Fibroblast of gingiva (primary cell): ENCODE data around the gene TTBK2.
"Not testable (repeated sequence)": the region's sequence is repeated elsewhere in the genome, so short reads cannot be mapped to it uniquely, and the experiment has no call there.

Experiments
- DNase-seq: peaks from one replicate; pipeline ENCODE4 v3.0.0-alpha.2; 2011; ENCODE audit warnings: low read depth

The TTBK2 gene

DNA sequence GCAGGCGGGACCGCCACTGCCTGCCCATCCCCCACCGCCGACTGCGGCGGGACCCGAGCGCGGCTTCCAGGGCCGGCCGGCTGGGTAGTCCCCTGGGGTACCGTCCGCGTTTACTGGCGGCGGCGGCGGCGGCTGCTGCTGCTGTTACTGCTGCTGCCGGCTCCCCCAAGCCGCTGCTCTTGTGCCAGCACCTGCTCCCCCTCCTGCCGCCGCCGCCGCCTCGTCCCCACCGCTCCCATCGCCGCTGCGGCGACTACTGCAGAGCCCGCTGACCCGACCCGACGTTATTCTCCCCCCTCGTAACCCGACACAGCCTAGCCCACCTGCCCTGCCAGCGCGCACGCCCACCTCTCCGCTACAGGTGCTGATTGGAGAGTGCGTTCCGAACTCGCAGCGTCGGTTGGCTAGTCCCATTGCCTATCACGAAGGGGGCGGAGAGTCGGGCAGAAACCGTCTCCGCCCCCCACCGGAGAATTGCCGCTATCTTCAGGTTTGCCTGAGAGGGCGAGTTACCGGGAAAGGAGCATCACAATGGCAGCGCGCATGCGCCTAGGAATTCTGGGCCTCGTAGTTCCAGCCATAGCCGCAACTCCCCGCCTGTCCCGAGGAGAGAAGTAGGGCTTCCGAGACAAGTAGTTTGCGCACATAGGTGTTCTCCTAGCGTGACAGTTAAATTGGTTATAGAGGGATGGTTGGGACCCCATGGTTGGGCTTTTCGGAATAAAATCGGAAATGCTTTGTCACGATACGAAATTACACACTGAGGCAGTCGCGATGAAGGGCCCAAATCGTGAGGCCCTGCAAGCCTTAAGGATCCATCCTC is at the start of gene TTBK2:
Gene TTBK2, minus strand, starts transcription at position 260 of the 823 bp plus-strand sequence. CDS start 42,161 bp downstream, outside the sequence.
- peak; percentile 98 for DNase-seq

DNA sequence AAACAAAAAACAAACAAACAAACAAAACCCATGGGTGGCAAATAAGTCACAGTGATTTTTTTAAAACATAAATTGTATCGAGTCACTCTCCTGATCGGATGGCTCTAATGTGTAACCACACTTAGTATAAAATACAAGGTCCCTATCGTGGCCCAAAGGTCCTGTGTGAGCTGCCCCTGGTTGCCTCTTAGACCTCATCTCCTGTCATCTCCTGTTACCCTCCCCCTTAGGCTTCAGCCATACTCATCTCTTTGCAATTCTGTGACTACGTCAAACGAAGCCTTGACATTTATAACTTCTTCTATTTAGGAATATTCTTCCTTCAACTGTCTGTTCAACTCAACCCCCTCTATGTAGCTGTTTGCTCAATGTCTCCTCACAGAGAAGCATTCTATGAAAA is 43.9 kb upstream of the TTBK2 start:
- no peak for DNase-seq

DNA sequence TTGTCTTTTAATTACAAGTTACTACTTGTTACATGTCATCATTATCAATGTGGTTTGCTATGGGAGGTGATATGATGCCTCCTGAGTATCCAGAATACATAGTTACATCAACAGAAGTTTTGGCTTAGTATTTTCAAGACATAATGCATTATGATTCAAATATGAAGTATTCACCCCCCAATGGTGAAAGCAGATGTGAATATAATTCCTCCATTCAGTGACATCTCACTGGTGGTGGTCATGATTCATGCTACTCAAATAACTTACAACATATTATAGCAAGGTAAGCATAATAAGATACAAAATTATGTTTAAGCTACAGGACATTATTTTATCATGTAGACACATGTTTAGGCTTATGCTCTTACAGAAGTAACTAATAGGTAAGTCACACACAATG is 34.9 kb upstream of the TTBK2 start:
- DNase-seq, result peak; percentile 64

DNA sequence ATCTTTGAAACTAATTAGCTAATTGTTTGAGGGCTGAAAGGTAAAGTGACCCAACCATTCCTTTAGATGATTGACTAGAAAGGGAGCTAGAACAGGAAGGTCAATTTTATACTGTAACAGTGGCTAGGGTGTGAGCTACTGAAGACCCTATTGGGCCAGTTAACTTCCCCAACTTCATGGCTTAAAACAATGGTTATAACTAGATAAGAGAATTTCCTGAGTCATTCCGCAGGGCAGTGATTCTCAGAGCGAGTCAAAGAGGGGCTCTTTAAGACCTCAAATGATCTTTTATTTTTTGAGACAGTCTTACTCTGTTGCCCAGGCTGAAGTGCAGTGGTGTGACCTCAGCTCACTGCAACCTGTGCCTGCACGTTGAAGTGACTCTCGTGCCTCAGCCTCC is 33.7 kb upstream of the TTBK2 start:
- no peak for DNase-seq

DNA sequence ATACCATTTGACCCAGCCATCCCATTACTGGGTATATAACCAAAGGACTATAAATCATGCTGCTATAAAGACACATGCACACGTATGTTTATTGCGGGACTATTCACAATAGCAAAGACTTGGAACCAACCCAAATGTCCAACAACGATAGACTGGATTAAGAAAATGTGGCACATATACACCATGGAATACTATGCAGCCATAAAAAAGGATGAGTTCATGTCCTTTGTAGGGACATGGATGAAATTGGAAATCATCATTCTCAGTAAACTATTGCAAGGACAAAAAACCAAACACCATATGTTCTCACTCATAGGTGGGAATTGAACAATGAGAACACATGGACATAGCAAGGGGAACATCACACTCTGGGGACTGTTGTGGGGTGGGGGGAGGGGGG is 28.3 kb upstream of the TTBK2 start:
- DNase-seq, result not testable (repeated sequence)

DNA sequence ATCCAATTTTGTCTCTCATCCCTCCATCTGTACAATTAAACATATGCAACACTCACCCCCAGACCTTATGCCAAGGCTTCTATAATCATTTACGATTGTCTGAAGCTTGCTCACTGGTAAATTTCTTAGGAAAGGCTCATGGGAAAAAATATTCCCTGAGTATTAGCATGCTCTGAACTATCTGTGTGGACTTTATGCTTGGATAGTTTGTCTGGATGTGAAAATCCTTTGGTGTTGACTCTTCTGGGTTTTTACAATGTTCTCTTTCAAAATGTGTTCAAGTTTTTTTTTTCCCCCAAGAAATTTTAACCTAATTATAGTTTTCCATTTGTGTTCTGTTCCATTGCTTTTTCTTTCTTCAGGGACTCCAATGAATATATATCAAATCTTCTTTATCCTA is 19.9 kb upstream of the TTBK2 start:
- no peak for DNase-seq

DNA sequence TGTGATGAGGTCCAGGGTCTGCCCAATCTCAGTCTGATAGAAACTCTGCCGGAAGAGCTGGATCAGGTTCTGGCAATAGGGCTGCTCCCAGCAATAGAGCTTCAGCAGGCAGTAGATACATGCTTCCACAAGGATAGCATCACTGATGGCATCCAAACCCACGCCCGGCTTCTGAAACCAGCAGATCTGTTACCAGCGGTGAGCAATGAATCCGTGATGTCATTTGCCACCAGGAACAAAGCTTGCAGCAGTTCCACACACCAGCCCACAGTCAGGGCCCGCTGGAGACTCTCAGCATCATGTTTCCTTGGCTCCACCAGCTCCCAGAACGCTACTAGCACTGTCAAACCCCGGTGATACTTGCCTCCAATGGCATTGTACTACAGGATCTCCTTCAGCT is 19.3 kb upstream of the TTBK2 start:
- no peak for DNase-seq

DNA sequence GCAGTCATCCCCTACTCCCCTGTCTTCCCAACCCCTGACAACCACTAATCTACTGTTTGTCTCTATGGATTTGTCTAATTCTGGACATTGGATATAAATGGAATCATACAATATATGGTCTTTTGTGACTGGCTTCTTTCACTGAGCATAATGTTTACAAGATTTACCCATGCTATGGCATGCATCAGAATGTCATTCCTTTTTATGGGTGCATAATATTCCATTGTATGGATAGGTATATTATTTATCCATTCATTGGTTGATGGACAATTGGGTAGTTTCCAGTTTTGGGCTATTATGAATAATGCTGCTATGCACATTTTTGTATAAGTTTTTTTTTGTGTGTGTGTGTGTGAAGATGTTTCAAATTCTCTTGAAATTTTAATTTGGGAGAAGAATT is 16.6 kb upstream of the TTBK2 start:
- DNase-seq, result no peak

DNA sequence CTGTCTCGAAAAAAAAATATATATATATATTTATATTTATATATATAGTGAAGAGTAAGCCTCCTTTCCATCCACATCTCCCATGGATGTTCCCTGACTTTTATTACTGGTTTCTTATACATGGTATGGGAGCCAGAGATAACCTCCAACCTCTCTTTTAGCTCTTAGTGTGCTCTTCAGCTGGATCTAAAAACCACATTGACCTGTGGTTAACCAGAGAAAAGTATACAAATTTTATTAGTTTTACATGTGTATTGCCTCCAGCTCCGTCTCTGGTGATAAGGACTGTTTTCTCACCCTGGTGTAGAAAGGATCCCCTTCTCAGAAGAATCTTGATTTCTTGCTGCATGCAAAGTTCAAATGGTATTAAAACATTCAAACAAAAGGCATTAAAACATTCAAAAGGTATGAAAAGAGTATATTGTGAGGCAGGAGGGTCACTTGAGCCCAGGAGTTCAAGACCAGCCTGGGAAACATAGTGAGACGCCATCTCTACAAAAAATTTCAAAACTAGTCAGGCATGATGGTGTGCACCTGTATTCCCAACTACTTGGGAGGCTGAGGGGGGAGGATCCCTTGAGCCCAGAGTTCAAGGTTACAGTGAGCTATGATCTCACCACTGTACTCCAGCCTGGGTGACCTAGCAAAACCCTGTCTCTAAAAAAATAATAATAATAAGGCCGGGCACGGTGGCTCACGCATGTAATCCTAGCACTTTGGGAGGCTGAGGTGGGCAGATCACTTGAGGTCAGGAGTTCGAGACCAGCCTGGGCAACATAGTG is 13.5 kb upstream of the TTBK2 start:
- DNase-seq, result no peak

DNA sequence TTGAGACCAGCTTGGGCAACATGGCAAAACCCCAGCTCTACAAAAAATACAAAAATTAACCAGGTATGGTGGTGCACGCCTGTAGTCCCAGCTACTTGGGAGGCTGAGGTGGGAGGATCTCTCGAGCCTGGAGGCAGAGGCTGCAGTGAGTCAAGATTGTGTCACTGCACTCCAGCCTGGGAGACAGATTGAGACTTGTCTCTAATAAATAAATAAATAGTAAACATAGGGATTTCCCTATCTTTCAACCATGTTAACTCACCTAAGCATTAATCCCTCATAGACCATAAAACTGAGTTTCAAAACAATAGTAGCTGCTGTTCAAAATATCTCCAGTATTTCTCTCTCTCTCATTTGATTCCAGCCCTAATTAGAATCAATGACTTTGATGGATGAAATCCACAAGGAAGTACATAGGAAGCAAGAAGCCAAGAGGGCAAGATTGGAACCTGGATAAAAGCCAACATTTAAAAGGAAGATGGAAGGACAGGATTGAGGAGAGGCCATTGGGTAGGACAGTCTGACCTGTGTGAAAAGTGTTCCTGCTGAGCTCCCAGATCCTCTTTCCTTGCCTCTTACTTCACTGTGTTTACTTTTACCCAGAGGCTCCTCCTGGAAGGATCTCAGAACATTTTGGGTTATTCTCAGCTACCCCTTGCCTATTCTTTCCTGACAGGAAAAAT is 12.4 kb upstream of the TTBK2 start:
- no peak for DNase-seq

DNA sequence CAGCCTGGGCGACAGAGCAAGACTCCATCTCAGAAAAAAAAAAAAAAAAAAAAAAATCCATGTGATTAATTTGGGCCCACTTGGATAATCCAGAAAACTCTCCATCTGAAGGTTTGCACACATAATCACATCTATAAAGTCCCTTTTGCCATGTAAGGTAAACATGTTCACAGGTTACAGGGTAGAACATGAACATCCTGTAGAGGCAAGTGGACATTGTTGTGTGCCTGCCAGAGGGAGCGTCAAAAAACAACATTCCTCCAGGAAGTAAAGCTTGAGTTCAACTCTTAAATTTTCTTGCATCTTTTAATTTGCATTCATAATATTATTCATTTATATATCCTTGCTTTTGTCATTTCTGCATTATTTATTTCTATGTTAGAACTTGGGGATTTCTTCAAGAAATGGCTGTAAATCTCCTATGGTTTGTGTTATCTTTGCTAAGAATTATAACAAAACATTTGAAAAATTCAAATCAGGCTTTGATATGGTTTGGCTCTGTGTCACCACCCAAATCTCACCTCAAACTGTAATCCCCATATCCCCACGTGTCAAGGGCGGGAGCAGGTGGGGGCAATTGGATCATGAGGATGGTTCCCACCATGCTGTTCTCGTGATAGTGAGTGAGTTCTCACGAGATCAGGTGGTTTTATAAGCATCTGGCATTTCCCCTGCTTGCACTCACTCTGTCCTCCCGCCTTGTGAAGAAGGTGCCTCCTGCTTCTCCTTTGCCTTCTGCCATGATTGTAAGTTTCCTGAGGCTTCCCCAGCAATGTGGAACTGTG is 11.3 kb upstream of the TTBK2 start:
- no peak for DNase-seq

DNA sequence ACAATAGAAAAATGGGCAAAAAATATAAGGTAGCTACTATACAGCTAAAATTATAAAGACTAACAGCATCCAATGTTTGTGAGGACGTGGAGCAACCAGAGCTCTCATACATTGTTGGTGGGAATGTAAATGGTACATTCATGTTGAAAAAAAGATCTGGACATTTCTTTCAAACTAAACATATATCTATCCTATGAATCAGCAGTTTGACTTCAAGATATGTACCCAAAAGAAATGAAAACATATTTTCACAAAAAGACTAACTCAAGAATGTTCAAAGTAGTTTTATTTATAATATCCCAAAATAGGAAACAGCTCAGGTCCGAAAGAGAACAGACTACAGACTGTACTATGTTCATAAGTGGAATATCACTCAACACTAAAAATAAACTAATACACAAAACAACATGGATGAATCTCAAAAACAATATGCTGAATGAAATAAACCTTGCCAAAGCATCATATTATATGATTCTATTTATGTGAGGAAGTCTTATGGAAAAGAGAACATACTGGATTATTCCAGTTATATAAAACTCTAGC is 8.8 kb upstream of the TTBK2 start:
- DNase-seq, result no peak

DNA sequence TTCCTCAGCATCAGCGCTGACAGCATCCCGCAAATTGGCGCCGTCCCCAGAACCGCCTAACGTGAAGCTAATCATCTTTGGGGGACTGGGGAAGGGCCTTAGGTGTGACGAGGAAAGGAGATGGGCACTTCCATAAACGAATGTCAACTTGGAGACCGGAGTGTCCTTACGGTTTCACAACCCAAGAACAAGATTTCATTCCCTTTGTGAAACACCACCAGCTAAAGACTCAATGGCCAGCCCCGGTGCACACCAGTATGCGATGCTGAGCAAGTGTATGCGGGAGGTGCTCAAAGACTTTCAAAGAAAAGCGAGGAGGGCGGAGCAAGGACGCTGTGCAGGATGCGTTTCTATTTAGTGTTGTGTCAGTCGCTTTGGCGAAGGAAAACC is 759 bp upstream of the TTBK2 start:
- DNase-seq, result peak; percentile 20

DNA sequence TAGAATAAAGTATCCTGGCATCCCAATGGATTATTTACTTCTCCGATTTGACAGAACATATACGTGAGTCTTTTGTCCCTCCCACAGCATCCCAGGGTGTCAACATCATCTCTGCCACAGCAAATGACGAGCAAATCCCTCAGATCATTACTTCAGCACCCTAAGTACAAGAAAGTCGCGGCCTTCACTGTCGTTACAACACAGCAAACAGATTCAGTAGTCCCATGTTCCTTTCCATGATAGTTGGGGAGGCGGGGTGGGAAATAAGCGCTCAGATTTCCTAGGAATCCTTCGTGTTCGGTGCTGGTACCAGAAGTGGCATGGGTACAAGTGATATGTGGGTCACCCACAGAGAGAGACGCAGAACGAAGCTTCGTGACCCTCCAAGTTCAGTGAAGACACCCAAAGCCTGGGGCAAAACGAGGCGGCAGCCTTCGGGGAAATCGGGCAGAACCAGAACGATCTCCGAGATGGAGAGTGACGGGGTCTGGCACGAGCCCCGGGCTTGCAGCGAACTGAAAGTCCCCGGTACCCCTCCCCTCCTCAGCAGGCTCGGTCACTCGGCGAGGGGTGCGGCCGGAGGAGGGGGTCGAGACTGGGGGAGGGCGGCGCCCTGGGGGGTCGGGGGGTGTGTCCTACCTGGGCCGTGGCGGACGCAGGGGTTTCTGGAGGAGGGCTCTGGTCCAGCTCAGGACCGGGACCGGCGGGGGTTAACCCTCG is 619 bp downstream of the TTBK2 start:
- peak; percentile 50 for DNase-seq

DNA sequence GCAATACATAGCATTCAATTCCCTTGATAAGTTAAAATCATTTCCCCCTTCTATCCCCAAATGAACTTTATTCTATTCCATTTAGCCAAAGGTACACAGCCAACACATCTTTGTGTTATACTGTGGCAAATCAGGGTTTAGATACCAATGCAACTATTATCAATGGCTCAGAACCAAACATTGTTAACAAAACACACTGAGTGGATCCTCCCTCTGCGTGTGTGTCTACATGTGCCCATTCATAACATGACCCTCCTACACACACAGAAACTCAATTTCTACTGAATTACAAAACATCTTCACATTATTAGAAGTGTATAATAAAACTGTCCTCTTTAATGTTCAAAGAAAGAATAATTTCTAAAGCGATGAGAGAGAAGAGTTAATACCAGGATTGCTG is 1.3 kb downstream of the TTBK2 start:
- no peak for DNase-seq

DNA sequence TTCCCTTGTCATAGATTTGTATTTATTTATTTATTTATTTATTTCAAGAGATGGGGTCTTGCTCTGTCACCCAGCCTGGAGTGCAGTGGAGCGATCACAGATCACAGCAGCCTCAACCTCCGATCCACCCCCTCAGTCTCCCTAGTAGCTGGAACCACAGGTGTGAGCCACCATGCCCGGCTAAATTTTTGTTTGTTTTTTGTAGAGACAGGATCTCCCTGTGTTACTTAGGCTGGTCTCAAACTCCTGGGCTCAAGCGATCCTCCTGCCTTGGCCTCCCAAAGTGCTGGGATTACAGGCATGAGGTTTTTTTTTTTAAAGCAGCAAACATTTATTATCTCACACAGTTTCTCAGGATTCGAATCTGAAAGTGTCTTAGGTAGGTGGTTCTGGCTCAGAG is 2.5 kb downstream of the TTBK2 start:
- DNase-seq, result no peak

DNA sequence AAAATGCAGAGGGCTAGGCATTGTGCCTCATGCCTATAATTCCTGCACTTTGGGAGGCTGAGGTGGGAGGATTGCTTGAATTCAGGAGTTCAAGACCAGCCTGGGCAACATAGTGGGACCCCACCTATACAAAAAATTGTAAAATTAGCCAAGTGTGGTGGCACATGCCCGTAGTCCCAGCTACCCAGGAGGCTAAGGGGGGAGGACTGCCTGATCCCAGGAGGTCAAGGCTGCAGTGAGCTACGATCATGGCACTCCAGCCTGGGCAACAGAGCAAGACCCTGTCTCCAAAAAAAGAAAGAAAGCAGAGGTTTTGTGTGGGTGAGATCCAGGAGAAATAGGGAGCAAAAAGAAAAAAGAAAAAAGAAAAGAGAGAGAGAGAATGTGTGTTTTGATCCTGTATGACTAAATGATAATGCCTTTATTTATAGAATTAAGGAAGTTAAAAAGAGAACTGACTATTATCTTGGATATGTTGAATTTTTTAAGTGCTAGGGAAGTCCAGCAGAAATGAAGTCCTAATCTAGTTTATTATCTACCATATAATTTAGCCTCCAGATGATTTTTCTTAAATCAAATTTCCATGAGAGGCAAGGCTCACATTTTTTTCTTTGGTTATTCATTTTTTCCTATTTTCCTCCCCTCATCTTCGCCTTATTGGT is 4.8 kb downstream of the TTBK2 start:
- DNase-seq, result no peak

DNA sequence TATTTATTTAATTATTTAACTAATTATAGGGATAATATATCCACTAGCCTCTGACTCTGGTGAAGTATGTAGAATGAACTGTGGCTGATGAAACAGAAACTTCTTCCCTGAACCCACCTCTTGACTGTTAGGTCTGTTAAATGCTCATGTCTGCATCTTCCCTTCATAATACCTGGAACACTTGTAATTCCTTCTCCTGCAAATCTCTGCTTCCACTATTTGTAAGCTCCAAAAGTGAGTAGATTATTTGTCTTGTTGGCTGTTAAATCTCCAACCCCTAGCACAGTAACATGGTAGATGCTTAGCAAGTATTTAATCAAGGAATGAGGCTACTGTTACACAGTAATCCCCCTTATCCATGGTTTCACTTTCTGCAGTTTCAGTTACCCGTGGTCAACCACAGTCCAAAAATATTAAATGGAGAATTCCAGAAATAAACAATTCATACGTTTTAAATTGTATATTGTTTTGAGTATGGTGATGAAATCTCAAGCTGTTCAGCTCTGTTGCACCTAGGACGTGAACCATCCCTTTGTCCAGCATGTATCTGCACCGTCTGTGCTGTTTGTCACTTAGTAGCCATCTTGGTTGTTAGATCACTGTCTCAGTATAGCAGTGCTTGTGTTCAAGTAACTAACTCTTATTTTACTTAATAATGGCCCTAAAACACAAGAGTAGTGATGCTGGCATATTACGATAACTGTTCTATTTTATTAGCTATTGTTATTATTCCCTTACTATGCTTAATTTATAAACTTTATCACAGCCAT is 5.7 kb downstream of the TTBK2 start:
- DNase-seq, result peak; percentile 23

DNA sequence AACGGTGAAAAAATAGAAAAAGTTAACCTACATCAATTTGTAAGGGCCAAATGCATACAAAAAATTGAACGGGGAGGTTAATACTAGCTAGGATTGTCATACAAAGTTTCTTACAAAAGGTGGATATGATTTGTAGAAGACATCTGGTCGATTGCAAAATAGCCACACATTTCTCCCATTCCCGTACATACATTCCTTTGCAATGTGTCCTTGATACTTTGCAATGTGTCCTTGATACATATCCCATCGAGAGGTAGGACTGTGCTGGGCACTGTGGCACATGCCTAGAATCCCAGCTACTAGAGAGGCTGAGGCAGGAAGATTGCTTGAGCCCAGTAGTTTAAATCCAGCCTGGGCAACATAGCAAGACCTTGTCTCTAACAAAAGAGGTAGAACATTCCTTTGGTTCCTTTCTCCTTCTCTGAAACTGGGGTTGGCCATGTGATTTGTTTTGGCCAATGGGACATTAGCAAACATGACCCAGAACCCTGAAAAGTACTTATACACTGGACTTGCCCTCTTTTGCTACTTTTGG is 9.5 kb downstream of the TTBK2 start:
- peak; percentile 59 for DNase-seq
